Left ventricle myocardium inferior (tissue), 1 donor: ENCODE measurements around the gene EPC2. TPM values are rescaled to one million over a fixed set of nuclear protein-coding genes. Genes with fewer than 3 reads are reported as not detected.
A peak's percentile ranks its signal among the peaks of the same experiment; 100 is the strongest.

Experiments used
- DNase-seq: peaks from one replicate; pipeline ENCODE4 v3.0.0-alpha.2; 2020
- H3K27ac ChIP-seq: fragments of 200-600 bp; replicated peaks from 2 replicates; pipeline ENCODE4 v1.8.0; 2021
- H3K27me3 ChIP-seq: fragments of 200-600 bp; 2 replicates; pipeline ENCODE4 v1.8.0; 2021; ENCODE audit warnings: low read depth
- H3K36me3 ChIP-seq: fragments of 200-600 bp; 2 replicates; pipeline ENCODE4 v1.8.0; 2021
- H3K4me1 ChIP-seq: fragments of 200-600 bp; 2 replicates; pipeline ENCODE4 v1.8.0; 2021
- H3K4me3 ChIP-seq: fragments of 200-600 bp; 2 replicates; pipeline ENCODE4 v1.8.0; 2021; ENCODE audit warnings: mild to moderate bottlenecking, moderate library complexity
- H3K9me3 ChIP-seq: fragments of 200-600 bp; replicated peaks from 2 replicates; pipeline ENCODE4 v1.8.0; 2021
- intact Hi-C: fragments of 100-400 bp; cut with micrococcal nuclease; formaldehyde crosslinking; loops from one replicate; pipeline ENCODE4 v1.11.0; 2022
- total RNA-seq: library from RNA; stranded (reverse); fragmentation: NEBNext Ultra II Directional; extraction: Animal tissue kit (Norgen Biotek cat#: 25700); gene quantifications from one replicate; pipeline ENCODE4 v1.2.1, GENCODE V29; 2021
- TF ChIP-seq, protein P1 (sequence below): fragments of 200-600 bp; IDR thresholded peaks from 2 replicates; pipeline ENCODE4 v1.8.0; 2021; ENCODE audit warnings: antibody characterized with exemption, mild to moderate bottlenecking, borderline replicate concordance
- donor health status: DM: no; HTN: yes; CAD: no; lungs with severe emphysema.

EPC2 gene
- total RNA-seq, 1 donor from 2014 or later, result 22.0 TPM

DNA sequence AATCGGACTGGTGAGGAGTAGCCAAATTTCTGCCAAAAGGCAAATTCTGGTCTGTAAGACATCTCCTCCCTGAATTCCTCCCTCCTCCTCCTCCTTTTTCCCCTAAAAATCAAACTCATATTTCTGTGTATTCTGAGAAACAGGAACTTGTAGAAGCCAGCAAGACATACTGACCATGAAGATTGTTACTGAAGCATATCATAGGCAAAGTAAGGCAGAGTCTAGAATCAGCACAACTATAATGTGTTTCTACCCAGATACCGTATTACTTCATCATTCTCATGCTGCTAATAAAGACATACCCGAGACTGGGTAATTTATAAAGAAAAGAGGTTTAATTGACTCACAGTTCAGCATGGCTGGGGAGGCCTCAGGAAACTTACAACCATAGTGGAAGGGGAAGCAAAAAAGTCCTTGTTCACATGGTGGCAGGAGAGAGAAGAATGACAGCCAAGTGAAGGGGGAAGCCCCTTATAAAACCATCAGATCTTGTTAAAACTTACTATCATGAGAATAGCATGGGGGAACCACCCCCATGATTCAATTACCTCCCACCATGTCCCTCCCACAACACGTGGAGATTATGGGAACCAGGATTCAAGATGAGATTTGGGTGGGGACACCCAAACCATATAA lies 24.9 kb upstream of the EPC2 start:
- H3K36me3 ChIP-seq, result no peaks in the 10 kb centered on the region
- H3K4me3 ChIP-seq, result no peak overlapping the region
- no peak for DNase-seq
- no peaks in the 10 kb centered on the region for H3K27me3 ChIP-seq
- H3K9me3 ChIP-seq, result no peaks in the 10 kb centered on the region
- H3K27ac ChIP-seq, result peak overlapping the region; percentile 48
- TF ChIP-seq, protein P1, sequence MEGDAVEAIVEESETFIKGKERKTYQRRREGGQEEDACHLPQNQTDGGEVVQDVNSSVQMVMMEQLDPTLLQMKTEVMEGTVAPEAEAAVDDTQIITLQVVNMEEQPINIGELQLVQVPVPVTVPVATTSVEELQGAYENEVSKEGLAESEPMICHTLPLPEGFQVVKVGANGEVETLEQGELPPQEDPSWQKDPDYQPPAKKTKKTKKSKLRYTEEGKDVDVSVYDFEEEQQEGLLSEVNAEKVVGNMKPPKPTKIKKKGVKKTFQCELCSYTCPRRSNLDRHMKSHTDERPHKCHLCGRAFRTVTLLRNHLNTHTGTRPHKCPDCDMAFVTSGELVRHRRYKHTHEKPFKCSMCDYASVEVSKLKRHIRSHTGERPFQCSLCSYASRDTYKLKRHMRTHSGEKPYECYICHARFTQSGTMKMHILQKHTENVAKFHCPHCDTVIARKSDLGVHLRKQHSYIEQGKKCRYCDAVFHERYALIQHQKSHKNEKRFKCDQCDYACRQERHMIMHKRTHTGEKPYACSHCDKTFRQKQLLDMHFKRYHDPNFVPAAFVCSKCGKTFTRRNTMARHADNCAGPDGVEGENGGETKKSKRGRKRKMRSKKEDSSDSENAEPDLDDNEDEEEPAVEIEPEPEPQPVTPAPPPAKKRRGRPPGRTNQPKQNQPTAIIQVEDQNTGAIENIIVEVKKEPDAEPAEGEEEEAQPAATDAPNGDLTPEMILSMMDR, result no peak
- H3K4me1 ChIP-seq, result peaks cover 39% of the 10 kb centered on the region
- intact Hi-C loops, result loop anchor here (5.0 kb wide), 1 partner anchor 112 kb away; no protein-coding TSS in a partner anchor

GRCh38 chr2:148622366-148622765 lies 22.2 kb upstream of the EPC2 start:
- Histone ChIP-seq H3K4me1 (peaks cover 19% of the 10 kb centered on the region), H3K4me3 (no peak overlapping the region), H3K27ac (no peak overlapping the region), H3K27me3 (no peaks in the 10 kb centered on the region), H3K9me3 (no peaks in the 10 kb centered on the region), H3K36me3 (no peaks in the 10 kb centered on the region)
- peak; percentile 31 for DNase-seq
- TF ChIP-seq, protein P1, result no peak
- intact Hi-C loops, result no loop called here

DNA sequence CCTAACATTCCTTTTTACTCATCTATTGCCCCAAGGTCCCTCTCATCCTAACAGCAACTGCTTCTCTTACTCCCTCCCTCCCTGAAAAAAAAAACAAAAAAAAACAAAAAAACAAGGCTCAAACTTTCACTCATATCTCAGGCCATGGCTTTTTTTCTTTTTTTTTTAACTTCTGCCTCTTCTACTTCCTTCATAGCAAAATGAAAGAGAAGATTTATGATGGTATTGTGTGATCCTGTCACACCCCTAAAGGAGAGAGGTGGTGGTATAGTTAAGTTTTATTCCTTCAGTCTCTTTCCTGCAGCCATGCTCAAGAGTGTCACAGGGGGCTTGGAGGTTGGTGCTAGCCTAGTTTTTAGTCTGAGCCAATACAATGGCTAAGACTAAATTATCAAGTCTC lies 21.5 kb upstream of the EPC2 start:
- peaks cover 19% of the 10 kb centered on the region for H3K4me1 ChIP-seq
- H3K4me3 ChIP-seq, result no peak overlapping the region
- H3K36me3 ChIP-seq, result no peaks in the 10 kb centered on the region
- H3K27me3 ChIP-seq, result no peaks in the 10 kb centered on the region
- DNase-seq, result no peak
- H3K9me3 ChIP-seq, result no peaks in the 10 kb centered on the region
- intact Hi-C loops, result no loop called here
- TF ChIP-seq, protein P1, result no peak
- no peak overlapping the region for H3K27ac ChIP-seq

DNA sequence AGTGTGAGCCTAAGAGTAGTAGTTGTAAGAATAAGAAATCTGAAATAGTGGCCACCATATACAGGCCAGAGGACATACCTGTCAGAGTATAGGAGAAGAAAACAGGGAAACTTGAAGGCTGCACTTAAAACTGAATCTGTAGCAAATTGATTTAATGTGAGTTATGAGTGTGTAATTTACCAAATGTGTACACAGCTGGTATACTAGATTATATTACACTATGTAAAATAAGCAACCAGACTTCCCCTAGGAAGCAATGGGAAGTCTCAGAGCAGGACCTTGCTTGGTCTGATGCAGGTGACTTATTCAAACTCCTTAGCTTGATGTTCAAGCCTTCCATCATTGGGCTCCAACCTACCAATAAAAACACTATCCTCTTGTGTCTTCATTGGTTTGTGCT lies 17.3 kb upstream of the EPC2 start:
- intact Hi-C loops, result no loop called here
- DNase-seq, result no peak
- no peaks in the 10 kb centered on the region for H3K27me3 ChIP-seq

GRCh38 chr2:148634749-148635148 lies 9.8 kb upstream of the EPC2 start:
- Histone ChIP-seq H3K36me3 (no peaks in the 10 kb centered on the region), H3K27ac (no peak overlapping the region), H3K4me3 (no peak overlapping the region), H3K9me3 (no peaks in the 10 kb centered on the region), H3K27me3 (no peaks in the 10 kb centered on the region), H3K4me1 (no peaks in the 10 kb centered on the region)
- TF ChIP-seq, protein P1, result no peak
- intact Hi-C loops, result no loop called here
- DNase-seq, result no peak

More for the DNA sequence above, 17.3 kb upstream of the EPC2 start:
- H3K36me3 ChIP-seq, result no peaks in the 10 kb centered on the region
- H3K4me3 ChIP-seq, result no peak overlapping the region
- TF ChIP-seq, protein P1, result no peak
- H3K4me1 ChIP-seq, result peaks cover 5% of the 10 kb centered on the region
- no peak overlapping the region for H3K27ac ChIP-seq
- H3K9me3 ChIP-seq, result no peaks in the 10 kb centered on the region
